Measurements from ENCODE around the gene ACVR1C. TPM values are rescaled to one million over a fixed set of nuclear protein-coding genes. Genes with fewer than 3 reads are reported as not detected.

Gene ACVR1C
- total and polyA plus RNA-seq, 2 of the 4 experiments (the other 2 are of a cell fraction): 0.07 to 0.18 TPM

GRCh38 chr2:157574165-157574564, 54.5 kb downstream of the ACVR1C start:
- Histone ChIP-seq H4K5ac (ENCODE audit: low read depth, low read length) (no peak overlapping the region), H3K36me3 (ENCODE audit: control insufficient read depth, insufficient read depth, low read length) (no peaks in the 10 kb centered on the region)

More at GRCh38 chr2:157574165-157574564, 54.5 kb downstream of the ACVR1C start:
- Histone ChIP-seq H2BK120ac (ENCODE audit: low read depth, low read length) (no peak overlapping the region), H2BK15ac (ENCODE audit: low read depth, low read length) (no peak overlapping the region), H3K27me3 (ENCODE audit: control insufficient read depth, insufficient read depth, low read length) (no peaks in the 10 kb centered on the region), H3K4me1 (ENCODE audit: control insufficient read depth, insufficient read depth, low read length) (no peaks in the 10 kb centered on the region), H3K14ac (replicated peaks; ENCODE audit: low read depth, low read length) (no peak overlapping the region), H3K4ac (ENCODE audit: low read depth, low read length) (no peak overlapping the region), H2AFZ (replicated peaks; ENCODE audit: low read length, poor library complexity) (no peak overlapping the region), H3K4me3 (ENCODE audit: insufficient read depth, low read depth, low read length) (no peak overlapping the region), H3K9me3 (ENCODE audit: control insufficient read depth, insufficient read depth, low read length) (no peaks in the 10 kb centered on the region), H4K8ac (ENCODE audit: low read depth in 2 of 2, low read length in 2 of 2) (no peak overlapping the region), H2AK5ac (ENCODE audit: low read depth, low read length) (no peak overlapping the region), H2BK20ac (ENCODE audit: low read depth, low read length) (no peak overlapping the region), H3K23ac (ENCODE audit: low read depth, low read length) (no peak overlapping the region), H3K27ac (ENCODE audit: insufficient read depth, low read length) (no peak overlapping the region), H3K9ac (ENCODE audit: low read depth, low read length) (no peak overlapping the region), H2BK5ac (ENCODE audit: low read depth, low read length, poor library complexity, severe bottlenecking) (no peak overlapping the region), H3K4me2 (ENCODE audit: low read depth, low read length) (no peak overlapping the region), H3K56ac (ENCODE audit: extremely low read depth, insufficient read depth, low read length) (no peak overlapping the region), H2AK9ac (replicated peaks; ENCODE audit: low read depth, low read length, poor library complexity) (no peak overlapping the region), H4K20me1 (ENCODE audit: insufficient read depth, low read length) (no peaks in the 10 kb centered on the region), H3K9me1 (ENCODE audit: insufficient read depth, low read length) (no peaks in the 10 kb centered on the region), H4K91ac (ENCODE audit: insufficient read depth, low read depth, low read length) (no peak overlapping the region), H3K18ac (ENCODE audit: low read depth, low read length) (no peak overlapping the region), H3K79me1 (ENCODE audit: low read depth in 1 of 2, low read length in 2 of 2) (no peaks in the 10 kb centered on the region)
- no peak for ATAC-seq (ENCODE audit: low read depth)
- no TSS peak for BruUV-seq (replicated peaks)
- ChIA-PET CTCF (no interaction called here), POLR2A (ENCODE audit: unreplicated experiment) (no interaction called here)
- intact Hi-C loops (cut with micrococcal nuclease): no loop called here
- dilution Hi-C loops (cut with HindIII; ENCODE audit: low sequenced_read_pairs, unreplicated experiment): no loop called here
- in situ Hi-C loops (cut with MboI; ENCODE audit: low sequenced_read_pairs): no loop called here
- DNase-seq: no peak
- TF ChIP-seq RCOR1 (IDR thresholded peaks at IDR 0.05; ENCODE audit: insufficient replicate concordance, low read length): no peak
- no peak for TF ChIP-seq NFE2L2 (IDR thresholded peaks at IDR 0.05; ENCODE audit: low read depth, low read length)
- TF ChIP-seq RAD21 (IDR thresholded peaks at IDR 0.05; ENCODE audit: low read length): no peak
- no peak for TF ChIP-seq SMC3 (IDR thresholded peaks at IDR 0.05; ENCODE audit: low read depth, low read length)
- TF ChIP-seq CTCF (conservative IDR thresholded peaks at IDR 0.05; ENCODE audit: low read depth, low read length): no peak
- no peak for TF ChIP-seq ELK1 (IDR thresholded peaks at IDR 0.05; ENCODE audit: borderline replicate concordance, low read depth, low read length)
- no peak for TF ChIP-seq MAFK (IDR thresholded peaks at IDR 0.05; ENCODE audit: low read depth, low read length)
- no peak for TF ChIP-seq FOS (IDR thresholded peaks at IDR 0.05; ENCODE audit: low read depth, low read length)
- no peak for TF ChIP-seq RFX5 (IDR thresholded peaks at IDR 0.05; ENCODE audit: low read depth, low read length)
- TF ChIP-seq MAZ (IDR thresholded peaks at IDR 0.05; ENCODE audit: borderline replicate concordance, low read depth, low read length): no peak
- no peak for TF ChIP-seq CHD1 (IDR thresholded peaks at IDR 0.05; ENCODE audit: low read depth, low read length)
- no peak for TF ChIP-seq CEBPB (IDR thresholded peaks at IDR 0.05; ENCODE audit: low read depth, low read length)
- no peak for TF ChIP-seq POLR2A (IDR thresholded peaks at IDR 0.05; ENCODE audit: low read depth, low read length)
- no peak for TF ChIP-seq MXI1 (IDR thresholded peaks at IDR 0.05; ENCODE audit: borderline replicate concordance, low read depth, low read length)
- TF ChIP-seq BHLHE40 (IDR thresholded peaks at IDR 0.05; ENCODE audit: low read depth, low read length): no peak
- no peak for TF ChIP-seq USF2 (IDR thresholded peaks at IDR 0.05; ENCODE audit: low read depth, low read length)

Measured in IMR-90 (cell line).